GM23248 (cell line): ENCODE results near the gene ADGRD1. TPM values are rescaled to one million over a fixed set of nuclear protein-coding genes. Genes with fewer than 3 reads are reported as not detected.

Experiments
- DNase-seq: peaks from one replicate; pipeline ENCODE4 v3.0.0-alpha.2; 2015
- H2AFZ ChIP-seq: fragments of 200-600 bp; sonication (generic); 2 replicates; pipeline ENCODE4 v1.6.1; 2016; ENCODE audit warnings: antibody characterized with exemption
- H3F3A ChIP-seq: fragments of 200-600 bp; sonication (generic); 2 replicates; pipeline ENCODE4 v1.6.1; 2016; ENCODE audit warnings: mild to moderate bottlenecking, antibody characterized with exemption, mixed run types; ENCODE audit not compliant: insufficient read depth
- H3K27ac ChIP-seq: fragments of 200-600 bp; sonication (generic); 2 replicates; pipeline ENCODE4 v1.5.1; 2016; ENCODE audit warnings: mild to moderate bottlenecking
- H3K27me3 ChIP-seq: fragments of 200-600 bp; sonication (generic); replicated peaks from 2 replicates; pipeline ENCODE4 v1.6.1; 2016; ENCODE audit warnings: mild to moderate bottlenecking; ENCODE audit not compliant: insufficient read depth
- H3K36me3 ChIP-seq: fragments of 200-600 bp; sonication (generic); 2 replicates; pipeline ENCODE4 v1.6.1; 2016; ENCODE audit warnings: low read depth, mild to moderate bottlenecking
- H3K4me1 ChIP-seq: fragments of 200-600 bp; sonication (generic); 2 replicates; pipeline ENCODE4 v1.6.1; 2016; ENCODE audit warnings: mild to moderate bottlenecking; ENCODE audit not compliant: insufficient read depth
- H3K4me2 ChIP-seq: fragments of 200-600 bp; sonication (generic); one replicate; pipeline ENCODE4 v1.6.1; 2016; ENCODE audit warnings: mild to moderate bottlenecking; ENCODE audit not compliant: unreplicated experiment
- H3K4me3 ChIP-seq: fragments of 200-600 bp; sonication (generic); 2 replicates; pipeline ENCODE4 v1.5.1; 2016; ENCODE audit warnings: mild to moderate bottlenecking
- H3K79me2 ChIP-seq: fragments of 200-600 bp; sonication (generic); 2 replicates; pipeline ENCODE4 v1.6.1; 2016; ENCODE audit warnings: mild to moderate bottlenecking; ENCODE audit not compliant: insufficient read depth
- H3K9ac ChIP-seq: fragments of 200-600 bp; sonication (generic); 2 replicates; pipeline ENCODE4 v1.6.1; 2016; ENCODE audit warnings: mild to moderate bottlenecking
- H3K9me2 ChIP-seq: fragments of 200-600 bp; sonication (generic); 2 replicates; pipeline ENCODE4 v1.6.1; 2016; ENCODE audit warnings: mixed run types, mild to moderate bottlenecking, moderate library complexity; ENCODE audit not compliant: insufficient read depth
- H3K9me3 ChIP-seq: fragments of 200-600 bp; sonication (generic); one replicate; pipeline ENCODE4 v1.6.1; 2017; ENCODE audit warnings: low read depth
- H4K20me1 ChIP-seq: fragments of 200-600 bp; sonication (generic); 2 replicates; pipeline ENCODE4 v1.6.0; 2016; ENCODE audit not compliant: insufficient read depth
- EZH2 ChIP-seq: fragments of 200-600 bp; sonication (generic); IDR thresholded peaks from 2 replicates; pipeline ENCODE4 v1.6.1; 2018; ENCODE audit warnings: antibody characterized with exemption, mild to moderate bottlenecking; ENCODE audit not compliant: insufficient read depth, poor library complexity, severe bottlenecking
- EZH2phosphoT487 ChIP-seq: fragments of 200-600 bp; sonication (generic); IDR thresholded peaks from 2 replicates; pipeline ENCODE4 v1.6.1; 2018; ENCODE audit warnings: antibody characterized with exemption, moderate library complexity, mild to moderate bottlenecking, low read depth; ENCODE audit not compliant: insufficient read depth
- WGBS, 2 experiments: methylation state at CpG; one replicate each; pipeline ENCODE4 v1.1.6; 2015 to 2017; ENCODE audit warnings: low lambda C conversion rate in 2 of 2, low coverage in 1 of 2; ENCODE audit errors: missing lambda C conversion rate in 2 of 2; 5-methylcytosine and 5-hydroxymethylcytosine counted together
- in situ Hi-C: fragments of 300-500 bp; cut with MboI; formaldehyde crosslinking; loops from 2 replicates; pipeline ENCODE4 v1.15.0; 2020
- polyA plus RNA-seq: library from polyadenylated mRNA; unstranded; fragments of >200 nt; fragmentation: Nextera tagmentation; extraction: Ambion mirVana; gene quantifications from 2 replicates; pipeline ENCODE4 v1.2.1, GENCODE V29; 2016
- total RNA-seq: library from RNA; depleted of rRNA; stranded (reverse); fragments of >200 nt; shearing (Covaris generic); gene quantifications from 2 replicates; pipeline ENCODE4 v1.2.3, GENCODE V29; 2014

Gene ADGRD1
- total and polyA plus RNA-seq, 2 experiments from 2014 or later, result 7.9 to 11.2 TPM

DNA sequence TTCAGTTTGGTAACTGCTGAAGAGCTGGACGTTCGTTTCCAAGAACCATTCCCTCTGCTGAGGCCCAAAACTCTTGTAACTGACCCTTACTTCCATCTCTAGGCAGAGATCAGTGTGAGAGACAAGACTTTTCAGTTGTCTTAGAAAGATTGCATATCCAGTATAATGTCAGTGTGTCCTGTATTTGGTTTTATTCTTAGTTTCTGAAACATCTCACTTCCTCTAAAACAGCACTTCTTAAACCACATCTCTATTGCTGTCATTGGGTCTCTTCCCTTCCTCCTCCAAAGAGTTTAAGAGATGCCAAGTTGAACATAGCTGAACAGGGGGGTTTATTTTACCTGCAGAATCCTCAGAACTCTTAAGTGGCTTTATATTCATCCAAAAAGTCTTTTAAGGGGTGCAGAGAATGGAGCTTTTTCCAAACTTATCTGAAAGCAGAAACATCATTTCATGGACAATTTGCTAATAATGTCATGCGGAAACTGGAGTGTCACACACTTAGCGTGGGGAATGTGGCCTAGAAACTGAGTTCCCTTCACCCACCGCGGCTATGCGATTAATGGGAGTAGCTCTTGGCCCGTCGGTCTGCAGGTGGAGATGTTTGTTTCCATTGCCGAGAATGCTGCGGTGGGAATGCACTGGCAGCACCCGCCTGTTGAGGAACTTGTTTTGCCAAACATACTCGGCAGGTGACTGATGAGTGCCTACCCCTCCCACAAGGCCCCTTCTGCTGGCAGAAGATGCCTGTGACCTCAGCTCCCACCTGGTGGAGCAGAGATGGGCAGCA, 148.2 kb downstream of the ADGRD1 start:
- in situ Hi-C loops, result no loop called here
- WGBS, 2 experiments, result 69 to 72% methylated on average over 13 of the region's 13 CpGs
- Histone ChIP-seq H3K36me3 (no peaks in the 10 kb centered on the region), H3F3A (no peaks in the 10 kb centered on the region), H3K79me2 (no peaks in the 10 kb centered on the region), H3K4me3 (no peak overlapping the region), H3K9me2 (no peaks in the 10 kb centered on the region), H3K27me3 (no peaks in the 10 kb centered on the region), H3K4me2 (no peak overlapping the region), H3K4me1 (no peaks in the 10 kb centered on the region), H3K9me3 (no peaks in the 10 kb centered on the region), H4K20me1 (no peaks in the 10 kb centered on the region), H3K9ac (no peak overlapping the region), H2AFZ (no peak overlapping the region), H3K27ac (no peak overlapping the region)
- no peak for TF ChIP-seq EZH2phosphoT487
- no peak for DNase-seq

DNA sequence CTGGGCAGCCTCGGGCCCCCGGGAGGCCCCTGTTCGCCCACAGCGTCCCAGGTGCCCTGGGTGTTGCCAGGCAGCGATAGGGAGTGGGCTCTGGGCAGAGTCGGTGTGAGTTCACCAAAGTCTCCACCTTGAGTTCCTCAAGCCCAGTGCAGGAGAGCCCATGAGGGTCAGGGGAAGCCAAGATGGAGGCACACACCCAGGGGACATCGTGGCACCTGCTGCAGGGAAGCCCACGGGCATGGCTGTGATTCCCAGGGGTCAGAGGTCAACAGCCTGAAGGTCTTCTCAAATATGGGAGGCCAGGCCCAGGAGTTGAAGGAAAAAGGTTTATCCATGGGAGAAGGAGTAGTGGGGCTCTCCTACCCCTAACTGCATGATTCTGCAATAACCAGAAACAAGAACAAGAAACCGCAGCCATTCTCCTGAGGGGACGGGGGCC, 148.8 kb downstream of the ADGRD1 start:
- Histone ChIP-seq H2AFZ (no peak overlapping the region), H3K9ac (no peak overlapping the region), H3K9me3 (no peaks in the 10 kb centered on the region), H3K27me3 (no peaks in the 10 kb centered on the region), H3K4me1 (no peaks in the 10 kb centered on the region), H3F3A (no peaks in the 10 kb centered on the region), H3K36me3 (no peaks in the 10 kb centered on the region), H3K4me2 (no peak overlapping the region), H4K20me1 (no peaks in the 10 kb centered on the region), H3K79me2 (no peaks in the 10 kb centered on the region), H3K4me3 (no peak overlapping the region), H3K9me2 (no peaks in the 10 kb centered on the region), H3K27ac (no peak overlapping the region)
- WGBS, 2 experiments, result 66 to 72% methylated on average over 10 of the region's 10 CpGs
- DNase-seq, result no peak
- TF ChIP-seq EZH2, result no peak
- TF ChIP-seq EZH2phosphoT487, result no peak
- in situ Hi-C loops, result no loop called here

DNA sequence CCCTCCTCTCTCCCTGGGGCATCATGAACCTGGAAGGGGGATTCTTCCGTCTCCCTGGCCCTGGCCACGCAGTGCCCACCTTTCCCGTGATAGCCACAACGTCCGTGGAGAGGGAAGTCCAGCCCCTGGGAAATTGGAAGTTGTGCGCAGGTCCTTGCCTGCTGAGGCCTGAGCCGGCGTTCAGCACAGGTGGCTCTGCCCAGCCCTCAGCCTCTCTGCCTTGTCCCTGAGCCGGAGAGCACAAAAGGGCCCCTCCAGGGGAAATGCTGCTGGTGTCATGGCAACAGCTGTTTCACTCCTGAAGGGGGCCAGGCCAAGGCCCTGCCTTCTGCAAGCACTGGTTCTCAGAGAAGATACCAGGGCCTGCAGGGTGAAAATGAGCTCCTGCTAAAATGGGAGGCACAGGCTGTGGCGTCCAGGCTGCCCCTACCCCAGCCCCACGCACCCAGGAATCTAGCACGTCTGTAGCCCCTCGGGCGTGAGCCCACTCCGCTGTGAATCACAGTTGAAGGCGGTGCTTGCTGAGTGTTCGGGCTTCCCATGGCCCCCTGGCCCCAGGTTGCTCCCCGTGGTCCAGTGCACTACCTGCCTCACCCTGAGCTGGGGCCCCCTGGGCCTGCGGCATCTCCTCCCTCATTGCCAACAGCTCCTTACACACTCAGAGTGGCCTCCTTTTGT, 149.4 kb downstream of the ADGRD1 start:
- Histone ChIP-seq H3K79me2 (no peaks in the 10 kb centered on the region), H3K4me1 (no peaks in the 10 kb centered on the region), H3K4me3 (no peak overlapping the region), H3K27me3 (no peaks in the 10 kb centered on the region), H3K9me3 (no peaks in the 10 kb centered on the region), H3K4me2 (no peak overlapping the region), H4K20me1 (no peaks in the 10 kb centered on the region), H3K9me2 (no peaks in the 10 kb centered on the region), H3K9ac (no peak overlapping the region), H3F3A (no peaks in the 10 kb centered on the region), H2AFZ (no peak overlapping the region), H3K27ac (no peak overlapping the region), H3K36me3 (no peaks in the 10 kb centered on the region)
- DNase-seq, result no peak
- TF ChIP-seq EZH2, result no peak
- TF ChIP-seq EZH2phosphoT487, result no peak
- in situ Hi-C loops, result no loop called here
- 82 to 83% methylated on average over 18 to 19 of the region's 19 CpGs for WGBS, 2 experiments

DNA sequence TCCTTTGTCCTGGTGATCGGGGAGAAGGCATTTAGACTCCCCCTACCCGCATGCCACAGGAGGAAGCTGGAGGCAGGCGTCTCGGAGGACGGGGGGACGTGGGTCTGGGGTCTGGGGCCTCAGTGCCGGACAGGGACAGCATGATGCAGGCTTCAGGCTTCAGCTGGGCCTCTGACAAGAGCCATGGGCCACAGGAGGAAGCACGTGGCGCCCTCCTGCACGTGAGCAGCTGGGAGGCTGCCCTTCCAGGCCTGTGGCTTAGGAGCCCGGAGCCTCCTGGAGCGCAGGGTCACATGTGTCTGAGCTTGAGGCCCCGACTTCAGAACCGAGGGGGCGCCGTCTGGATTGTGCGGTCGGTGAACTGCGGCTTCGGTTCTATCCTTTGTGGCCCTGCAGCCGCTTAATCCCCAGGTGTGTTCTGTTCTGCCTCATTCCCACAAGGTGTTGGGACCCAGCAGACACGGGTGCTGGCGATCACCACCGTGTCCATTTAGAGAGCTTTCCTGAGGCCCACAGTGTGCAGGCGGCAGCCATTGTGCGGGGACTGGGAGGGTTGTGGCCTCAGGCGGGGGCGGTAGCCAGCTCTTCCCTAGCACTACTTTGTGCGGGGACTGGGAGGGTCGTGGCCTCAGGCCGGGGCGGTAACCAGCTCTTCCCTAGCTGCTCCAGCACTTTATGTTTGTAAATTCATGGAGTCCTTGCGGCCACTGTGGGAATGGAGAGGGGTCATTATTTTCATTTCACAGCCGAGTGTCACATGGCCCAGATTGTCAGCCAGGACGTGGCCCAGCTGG, 150.2 kb downstream of the ADGRD1 start:
- Histone ChIP-seq H2AFZ (no peak overlapping the region), H3K9ac (no peak overlapping the region), H3K27me3 (no peaks in the 10 kb centered on the region), H3K79me2 (no peaks in the 10 kb centered on the region), H3K36me3 (no peaks in the 10 kb centered on the region), H3K27ac (no peak overlapping the region), H3F3A (no peaks in the 10 kb centered on the region), H3K4me2 (no peak overlapping the region), H3K4me1 (no peaks in the 10 kb centered on the region), H3K4me3 (no peak overlapping the region), H3K9me2 (no peaks in the 10 kb centered on the region), H3K9me3 (no peaks in the 10 kb centered on the region), H4K20me1 (no peaks in the 10 kb centered on the region)
- TF ChIP-seq EZH2, result no peak
- TF ChIP-seq EZH2phosphoT487, result no peak
- no peak for DNase-seq
- WGBS, 2 experiments, result 76 to 79% methylated on average over 33 to 35 of the region's 35 CpGs
- in situ Hi-C loops, result no loop called here
